Measurements from ENCODE around the gene FAM81B. TPM values are rescaled to one million over a fixed set of nuclear protein-coding genes. Genes with fewer than 3 reads are reported as not detected.

Gene FAM81B
- total RNA-seq, 1 donor from 2014 or later: 6.2 TPM

- intact Hi-C loops (cut with micrococcal nuclease): no loop called here
- Histone ChIP-seq H3K4me3 (no peak overlapping the region), H3K27me3 (ENCODE audit: low read depth) (no peaks in the 10 kb centered on the region), H3K9me3 (replicated peaks) (no peaks in the 10 kb centered on the region), H3K36me3 (no peaks in the 10 kb centered on the region), H3K4me1 (no peaks in the 10 kb centered on the region), H3K27ac (replicated peaks) (no peak overlapping the region)
- no peak for TF ChIP-seq CTCF (IDR thresholded peaks at IDR 0.05; ENCODE audit: borderline replicate concordance)
- no peak for DNase-seq
Measured at GRCh38 chr5:95403996-95404395, 12.8 kb downstream of the FAM81B start.

- no peaks in the 10 kb centered on the region for H3K27me3 ChIP-seq (ENCODE audit: low read depth)
- H3K9me3 ChIP-seq (replicated peaks): no peaks in the 10 kb centered on the region
- no peaks in the 10 kb centered on the region for H3K4me1 ChIP-seq
- no peak for TF ChIP-seq CTCF (IDR thresholded peaks at IDR 0.05; ENCODE audit: borderline replicate concordance)
- no peak overlapping the region for H3K27ac ChIP-seq (replicated peaks)
- intact Hi-C loops (cut with micrococcal nuclease): no loop called here
- no peaks in the 10 kb centered on the region for H3K36me3 ChIP-seq
- no peak for DNase-seq
- H3K4me3 ChIP-seq: no peak overlapping the region
Measured at GRCh38 chr5:95406426-95407090, 15.4 kb downstream of the FAM81B start.

- intact Hi-C loops (cut with micrococcal nuclease): no loop called here
- DNase-seq: no peak
- H3K27ac ChIP-seq (replicated peaks): no peak overlapping the region
- TF ChIP-seq CTCF (IDR thresholded peaks at IDR 0.05; ENCODE audit: borderline replicate concordance): no peak
- H3K4me1 ChIP-seq: no peaks in the 10 kb centered on the region
- H3K9me3 ChIP-seq (replicated peaks): no peaks in the 10 kb centered on the region
- no peaks in the 10 kb centered on the region for H3K27me3 ChIP-seq (ENCODE audit: low read depth)
- no peak overlapping the region for H3K4me3 ChIP-seq
- H3K36me3 ChIP-seq: no peaks in the 10 kb centered on the region
Measured at GRCh38 chr5:95410279-95410678, 19.1 kb downstream of the FAM81B start.

GRCh38 chr5:95411474-95411873 lies 20.3 kb downstream of the FAM81B start:
- no peak for DNase-seq
- no peaks in the 10 kb centered on the region for H3K9me3 ChIP-seq (replicated peaks)
- TF ChIP-seq CTCF (IDR thresholded peaks at IDR 0.05; ENCODE audit: borderline replicate concordance): no peak

GRCh38 chr5:95414451-95414850 lies 23.3 kb downstream of the FAM81B start:
- H3K9me3 ChIP-seq (replicated peaks): no peaks in the 10 kb centered on the region
- no peaks in the 10 kb centered on the region for H3K4me1 ChIP-seq
- no peak for DNase-seq
- no peaks in the 10 kb centered on the region for H3K27me3 ChIP-seq (ENCODE audit: low read depth)
- H3K4me3 ChIP-seq: no peak overlapping the region
- no peak for TF ChIP-seq CTCF (IDR thresholded peaks at IDR 0.05; ENCODE audit: borderline replicate concordance)
- H3K27ac ChIP-seq (replicated peaks): no peak overlapping the region
- no peaks in the 10 kb centered on the region for H3K36me3 ChIP-seq
- intact Hi-C loops (cut with micrococcal nuclease): no loop called here

More at GRCh38 chr5:95411474-95411873, 20.3 kb downstream of the FAM81B start:
- Histone ChIP-seq H3K36me3 (no peaks in the 10 kb centered on the region), H3K27ac (replicated peaks) (no peak overlapping the region), H3K27me3 (ENCODE audit: low read depth) (no peaks in the 10 kb centered on the region), H3K4me3 (no peak overlapping the region), H3K4me1 (no peaks in the 10 kb centered on the region)
- intact Hi-C loops (cut with micrococcal nuclease): no loop called here

Measured in left ventricle myocardium inferior (tissue), 1 donor.